HG02759 (cell line): ENCODE data around the gene RMDN2.

Experiments
- ATAC-seq: cut with Tn5 transposase; IDR thresholded peaks from one replicate; pipeline ENCODE4 v1.9.1; 2021; ENCODE audit warnings: mild to moderate bottlenecking, moderate library complexity; ENCODE audit not compliant: unreplicated experiment

Gene RMDN2

GRCh38 chr2:37897511-37897910 lies 27.6 kb upstream of the RMDN2 start:
- no peak for ATAC-seq

- ATAC-seq = no peak
Observed at GRCh38 chr2:37898448-37898847, 26.6 kb upstream of the RMDN2 start.

GRCh38 chr2:37902991-37903390 lies 22.1 kb upstream of the RMDN2 start:
- no peak for ATAC-seq

GRCh38 chr2:37904425-37904824 lies 20.7 kb upstream of the RMDN2 start:
- ATAC-seq = no peak

GRCh38 chr2:37904993-37905392 lies 20.1 kb upstream of the RMDN2 start:
- no peak for ATAC-seq

- no peak for ATAC-seq
Observed at GRCh38 chr2:37906131-37906530, 19.0 kb upstream of the RMDN2 start.

- no peak for ATAC-seq
Observed at GRCh38 chr2:37907501-37908225, 17.4 kb upstream of the RMDN2 start.

GRCh38 chr2:37911296-37911873 lies 13.7 kb upstream of the RMDN2 start:
- no peak for ATAC-seq

- no peak for ATAC-seq
Observed at GRCh38 chr2:37912056-37912455, 13.0 kb upstream of the RMDN2 start.

- ATAC-seq = no peak
Observed at GRCh38 chr2:37912616-37913015, 12.5 kb upstream of the RMDN2 start.

GRCh38 chr2:37914340-37914739 lies 10.7 kb upstream of the RMDN2 start:
- no peak for ATAC-seq

- ATAC-seq = no peak
Observed at GRCh38 chr2:37915773-37916172, 9.3 kb upstream of the RMDN2 start.

GRCh38 chr2:37916512-37917082 lies 8.5 kb upstream of the RMDN2 start:
- ATAC-seq = no peak

- ATAC-seq = no peak
Observed at GRCh38 chr2:37917281-37918228, 7.5 kb upstream of the RMDN2 start.

GRCh38 chr2:37918742-37919186 lies 6.3 kb upstream of the RMDN2 start:
- no peak for ATAC-seq

- ATAC-seq = no peak
Observed at GRCh38 chr2:37919631-37920032, 5.5 kb upstream of the RMDN2 start.

- no peak for ATAC-seq
Observed at GRCh38 chr2:37920570-37920969, 4.5 kb upstream of the RMDN2 start.

GRCh38 chr2:37921781-37922180 lies 3.3 kb upstream of the RMDN2 start:
- ATAC-seq = no peak

GRCh38 chr2:37923308-37924055 lies 1.6 kb upstream of the RMDN2 start:
- ATAC-seq = no peak

GRCh38 chr2:37926635-37927034 lies 1.5 kb downstream of the RMDN2 start:
- ATAC-seq = no peak

- ATAC-seq = no peak
Observed at GRCh38 chr2:37928377-37928776, 3.3 kb downstream of the RMDN2 start.
